DMS 273 (cell line): ENCODE data around the gene NFXL1.
"Not testable (repeated sequence)": the region's sequence is repeated elsewhere in the genome, so short reads cannot be mapped to it uniquely, and the experiment has no call there.

Source experiments
- DNase-seq: peaks from one replicate; lab custom pipeline; 2025; ENCODE audit not compliant: unreplicated experiment; lab: John Stamatoyannopoulos, UW

Gene NFXL1

DNA sequence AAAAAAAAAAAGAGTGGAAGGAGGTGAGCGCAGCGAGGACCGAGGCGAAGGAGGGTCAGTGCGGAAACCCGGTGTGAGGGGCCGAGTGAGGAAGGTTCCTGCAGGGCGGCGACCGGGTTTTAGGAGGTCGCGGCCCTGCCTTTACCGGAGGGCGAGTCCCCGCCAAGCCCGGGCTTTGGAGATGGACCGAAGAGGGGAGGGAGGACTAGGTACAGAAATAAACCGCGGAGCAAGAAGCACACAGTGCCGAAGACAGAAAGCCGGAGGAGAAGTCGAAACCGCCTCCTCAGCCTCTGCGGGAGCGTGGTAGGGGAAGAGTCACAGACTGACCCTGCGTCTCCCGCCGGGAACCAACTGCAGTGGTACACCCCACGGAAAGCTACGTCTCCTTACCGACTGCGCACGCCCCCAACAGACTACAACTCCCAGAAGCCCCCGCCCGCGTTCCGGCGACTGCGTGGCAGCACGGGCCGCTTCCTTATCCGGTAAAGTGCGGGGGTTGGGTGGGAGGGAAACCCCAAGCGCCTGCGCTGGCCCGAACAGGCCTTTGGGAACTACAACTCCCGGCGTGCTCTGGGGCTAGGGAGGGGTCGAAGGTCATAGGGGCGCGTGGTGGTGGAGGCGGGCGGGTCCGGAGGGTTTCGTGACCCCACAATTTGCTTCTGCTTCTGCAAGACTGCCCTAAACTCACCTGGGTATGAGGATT lies at the start of gene NFXL1:
Gene NFXL1, minus strand, starts transcription at position 364 of the 706 bp plus-strand sequence. CDS start 380 bp downstream, outside the sequence.
- peak; percentile 96 for DNase-seq

DNA sequence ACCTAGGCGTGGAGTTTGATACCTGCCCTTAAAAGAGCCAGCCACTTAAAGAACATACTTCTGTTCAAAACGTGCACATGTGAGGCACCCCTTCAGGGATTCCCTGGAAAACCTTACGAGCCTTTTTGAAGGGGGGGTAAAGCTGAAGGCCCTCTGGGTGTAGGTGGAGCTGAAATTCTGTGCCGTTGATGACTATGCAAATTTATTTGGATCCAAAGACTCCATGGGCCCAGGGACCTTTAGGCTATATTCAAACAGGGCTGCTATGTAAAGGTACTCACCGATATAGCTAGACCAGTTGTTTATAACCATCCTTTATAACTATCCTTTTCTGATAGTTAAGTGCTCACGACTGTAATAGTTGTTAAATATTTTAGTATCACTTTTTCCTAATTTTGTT lies 40.3 kb upstream of the NFXL1 start:
- no peak for DNase-seq

DNA sequence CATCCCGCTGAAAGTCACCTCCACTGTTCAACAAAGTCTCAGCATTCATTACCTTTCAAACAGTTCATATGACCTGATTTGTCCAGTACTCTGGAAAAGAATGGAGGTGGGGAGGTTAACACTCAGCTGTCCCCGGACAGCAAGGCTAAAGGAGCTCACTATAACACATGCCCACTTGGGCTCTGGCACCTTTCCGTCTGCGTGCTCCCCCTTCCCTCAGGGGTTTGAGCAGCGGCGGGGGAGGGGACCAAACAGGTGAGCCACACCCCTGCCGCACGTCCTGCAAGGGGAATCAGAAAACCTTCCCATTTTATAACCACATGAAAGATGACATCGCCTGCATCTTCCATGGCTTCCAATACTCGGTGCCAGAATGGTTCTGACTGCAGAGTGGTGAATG lies 39.9 kb upstream of the NFXL1 start:
- DNase-seq: no peak

DNA sequence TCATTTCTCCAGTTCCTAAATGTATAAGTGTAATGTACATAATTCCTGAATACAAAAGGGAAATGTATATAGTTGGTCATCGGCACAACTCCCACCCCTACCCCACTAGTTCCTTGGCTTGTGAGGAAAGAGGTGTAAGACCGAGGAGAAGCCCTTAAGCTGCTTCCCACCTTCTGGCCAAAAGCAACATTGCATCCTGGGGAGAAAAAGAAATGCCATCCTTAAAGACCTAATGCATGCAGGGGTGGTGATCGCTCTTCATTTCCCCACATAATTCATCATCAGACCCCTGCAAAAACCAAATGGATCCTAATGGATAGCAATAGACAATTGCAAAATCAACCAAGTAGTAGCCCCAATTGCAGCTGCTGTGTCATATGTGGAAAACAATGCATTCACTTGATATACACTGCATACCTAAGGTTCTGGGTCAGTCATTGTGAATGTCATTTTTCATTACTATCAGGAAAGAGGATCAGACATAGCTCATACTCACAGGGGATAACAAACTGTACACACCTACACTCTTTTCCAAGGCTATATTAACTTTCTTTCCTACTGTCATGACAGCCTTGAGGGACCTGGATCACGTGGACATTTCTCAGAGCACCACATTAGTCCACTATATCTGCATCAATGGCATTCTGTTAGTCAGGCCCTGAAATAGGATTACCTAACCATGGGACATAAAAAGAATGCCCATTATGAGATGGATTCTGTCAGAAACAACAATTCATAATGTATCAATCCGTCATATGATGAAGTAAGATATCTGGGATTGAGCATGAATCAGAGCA lies 31.7 kb upstream of the NFXL1 start:
- no peak for DNase-seq

DNA sequence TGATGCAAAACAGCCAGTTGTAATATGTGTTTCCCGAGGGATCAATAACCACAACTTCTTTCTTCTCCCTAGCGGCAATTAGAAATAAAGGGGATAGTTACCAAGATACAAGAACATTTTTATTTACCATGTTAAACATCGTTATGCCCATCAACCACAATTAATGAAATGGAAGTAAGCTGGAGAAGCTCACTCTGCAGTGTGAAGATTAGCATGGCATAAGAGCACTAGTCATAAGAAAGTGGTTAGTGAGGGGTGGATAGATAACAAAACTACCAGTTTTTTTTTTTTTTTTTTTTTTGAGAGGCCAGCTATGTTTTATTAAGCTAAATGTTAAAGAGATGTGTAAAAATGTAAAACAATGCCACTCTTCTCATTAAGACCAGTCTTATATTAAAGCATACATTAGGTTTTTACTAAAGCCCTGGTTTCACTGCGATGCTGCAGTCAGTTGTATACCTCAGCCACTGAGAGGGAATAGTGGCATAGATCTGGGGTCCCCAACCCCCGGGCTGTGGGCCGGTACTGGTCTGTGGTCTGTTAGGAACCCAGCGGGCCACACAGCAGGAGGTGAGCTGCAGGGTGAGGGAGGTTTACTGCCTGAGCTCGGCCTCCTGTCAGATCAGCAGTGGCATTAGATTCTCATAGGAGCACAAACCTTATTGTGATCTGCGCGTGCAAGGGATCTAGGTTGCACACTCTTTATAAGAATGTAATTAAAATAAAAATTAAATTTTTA lies 27.9 kb upstream of the NFXL1 start:
- no peak for DNase-seq

DNA sequence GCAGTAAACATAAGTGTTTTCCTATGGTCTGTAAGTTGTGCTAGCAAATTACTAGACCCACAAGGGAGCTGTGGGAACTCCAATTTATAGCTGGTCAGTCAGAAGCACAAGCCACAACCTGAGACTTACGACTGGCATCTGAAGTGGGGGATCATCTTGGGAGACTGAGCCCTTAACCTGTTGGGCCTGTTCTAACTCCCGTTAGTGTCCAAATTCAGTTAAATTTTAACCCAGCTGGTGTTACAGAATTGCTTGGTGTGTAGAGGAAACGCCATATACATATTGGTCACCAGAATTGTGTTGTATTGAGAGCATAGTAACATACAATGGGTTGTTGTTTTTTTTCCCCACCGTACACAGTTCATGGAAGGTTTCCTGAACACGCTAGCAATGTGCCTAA lies 25.1 kb upstream of the NFXL1 start:
- no peak for DNase-seq

DNA sequence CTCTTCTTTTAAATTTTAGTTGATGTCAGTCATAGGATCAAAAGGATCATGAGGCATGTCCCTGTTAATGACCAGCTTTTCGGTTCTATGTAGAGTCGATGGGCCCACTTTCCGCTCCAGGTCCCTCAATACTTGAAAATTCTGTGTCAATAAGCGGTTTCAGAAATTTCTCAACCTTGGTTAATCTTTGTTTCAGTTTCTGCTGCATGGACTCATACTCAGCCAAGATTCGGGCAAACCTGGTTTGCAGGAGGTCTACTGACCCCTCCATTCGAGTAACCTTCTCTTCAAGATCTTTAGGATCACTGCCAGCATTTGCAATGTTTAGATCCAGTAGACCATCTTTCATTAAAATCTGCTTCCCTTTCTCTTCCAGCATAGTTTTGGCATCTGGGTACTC lies 22.0 kb upstream of the NFXL1 start:
- DNase-seq: no peak

DNA sequence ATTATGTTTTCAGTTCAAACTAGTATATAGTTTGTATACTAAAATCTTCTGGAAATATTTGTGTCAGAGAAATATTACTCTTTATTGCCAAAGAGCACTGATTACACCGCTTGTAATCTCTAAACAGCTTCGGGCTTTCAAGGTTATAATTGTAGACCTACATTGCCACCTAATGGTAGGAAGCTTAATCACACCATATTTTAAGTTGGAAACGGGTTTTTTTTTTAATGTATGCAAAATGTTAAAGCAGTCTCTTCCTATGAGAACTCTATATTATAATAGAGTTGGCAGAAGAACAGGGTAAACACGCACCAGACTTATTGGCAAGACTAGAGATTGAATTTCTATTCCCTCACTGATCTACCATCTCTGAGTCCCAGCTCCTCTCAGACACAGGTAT lies 19.5 kb upstream of the NFXL1 start:
- peak; percentile 45 for DNase-seq

DNA sequence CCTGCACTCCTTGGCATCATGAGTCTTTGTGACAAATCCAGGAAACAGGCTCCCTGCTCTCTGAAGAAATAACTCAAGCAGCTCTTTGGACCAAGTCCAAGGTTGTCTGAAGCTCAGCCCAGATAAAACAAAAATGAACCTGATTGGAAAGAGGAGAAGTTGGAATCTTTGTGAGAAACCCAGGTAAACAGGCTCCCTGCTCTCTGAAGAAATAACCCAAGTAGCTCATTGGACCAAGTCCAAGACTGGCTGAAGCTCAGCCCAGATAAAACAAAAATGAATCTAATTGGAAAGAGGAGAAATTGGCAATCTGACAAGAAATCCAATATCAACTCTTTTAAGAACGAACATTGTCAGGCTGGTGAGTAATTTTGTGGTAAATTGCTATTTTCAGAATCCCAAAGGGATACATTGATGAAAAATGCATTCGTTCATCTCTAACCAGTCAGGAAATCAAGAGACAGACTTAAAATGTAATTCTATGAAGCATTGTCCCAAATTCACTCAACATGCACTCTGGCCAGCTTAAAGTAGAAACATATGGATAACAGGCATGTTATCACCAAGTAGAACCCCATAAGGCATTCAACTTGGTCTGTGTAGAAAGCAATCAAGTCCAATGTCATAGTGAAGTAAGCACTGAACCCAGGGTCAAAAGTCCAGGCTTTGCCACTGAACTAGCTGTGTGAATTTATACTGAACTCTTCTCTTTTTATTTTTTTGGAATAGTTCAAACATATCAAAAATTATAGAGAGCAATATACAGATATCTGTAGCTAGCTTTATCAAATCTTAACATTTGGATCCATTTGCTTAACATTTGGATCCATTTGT lies 16.8 kb upstream of the NFXL1 start:
- no peak for DNase-seq

DNA sequence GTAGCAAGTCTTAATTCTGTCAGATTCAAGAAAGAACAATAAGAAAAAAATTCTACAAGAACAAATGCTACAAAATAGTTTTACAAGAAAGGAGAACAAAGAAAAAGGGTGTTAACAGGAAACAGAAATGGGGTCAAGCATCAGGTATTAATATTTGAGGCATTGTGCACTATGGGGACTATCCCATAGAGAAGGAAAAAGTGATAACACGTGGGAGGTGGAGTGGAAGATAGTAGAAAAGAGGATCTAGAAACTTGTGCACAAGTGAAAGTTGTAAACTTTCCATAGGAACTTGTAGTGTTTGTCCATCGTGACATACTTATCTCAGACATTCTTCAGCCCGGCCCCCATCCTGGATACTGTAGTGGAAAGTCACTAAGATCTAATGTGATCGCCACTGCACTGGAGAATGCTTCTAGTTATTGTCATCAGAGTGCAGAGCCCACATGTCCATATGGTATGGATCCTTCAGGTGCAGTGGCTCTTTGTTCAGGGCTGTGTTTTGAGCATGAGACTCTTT lies 15.4 kb upstream of the NFXL1 start:
- DNase-seq: no peak

DNA sequence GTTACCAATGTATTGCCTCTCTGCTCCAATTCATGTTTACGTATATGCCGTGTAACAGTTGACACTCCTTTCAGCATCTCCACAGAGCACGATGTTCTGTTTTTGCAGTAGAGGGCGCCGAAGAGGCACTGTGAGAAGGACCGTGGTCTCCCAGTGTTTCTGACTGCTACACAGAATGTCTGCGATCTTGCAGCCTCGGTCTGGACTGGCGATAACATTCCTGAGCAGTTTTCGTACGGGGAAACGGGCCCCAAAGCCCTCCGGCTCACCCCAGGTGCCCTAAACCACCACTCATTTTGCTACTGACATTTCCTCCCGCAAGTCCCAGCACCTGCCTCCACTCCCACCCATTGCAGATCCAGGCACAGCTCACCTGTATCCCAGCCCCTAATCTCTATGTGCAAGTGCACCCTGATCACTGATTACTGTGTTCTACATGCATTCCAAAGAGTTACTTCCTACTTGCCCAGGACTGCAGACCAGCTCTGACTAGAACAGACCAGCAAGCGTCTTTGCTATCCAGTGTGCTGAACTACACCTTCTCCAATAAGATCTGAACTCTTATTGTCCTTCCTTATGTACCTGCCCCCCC lies 12.4 kb upstream of the NFXL1 start:
- peak; percentile 44 for DNase-seq

DNA sequence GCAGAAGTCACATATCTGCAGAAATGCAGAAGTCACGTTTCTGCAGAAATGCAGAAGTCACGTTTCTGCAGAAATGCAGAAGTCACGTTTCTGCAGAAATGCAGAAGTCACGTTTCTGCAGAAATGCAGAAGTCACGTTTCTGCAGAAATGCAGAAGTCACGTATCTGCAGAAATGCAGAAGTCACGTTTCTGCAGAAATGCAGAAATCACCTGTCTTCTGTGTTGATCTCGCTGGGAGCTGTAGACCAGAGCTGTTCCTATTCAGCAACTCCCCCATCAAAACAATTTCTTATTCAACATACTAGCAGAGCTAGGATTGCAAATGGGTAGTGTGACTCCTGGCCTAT lies 8.9 kb upstream of the NFXL1 start:
- not testable (repeated sequence) for DNase-seq

DNA sequence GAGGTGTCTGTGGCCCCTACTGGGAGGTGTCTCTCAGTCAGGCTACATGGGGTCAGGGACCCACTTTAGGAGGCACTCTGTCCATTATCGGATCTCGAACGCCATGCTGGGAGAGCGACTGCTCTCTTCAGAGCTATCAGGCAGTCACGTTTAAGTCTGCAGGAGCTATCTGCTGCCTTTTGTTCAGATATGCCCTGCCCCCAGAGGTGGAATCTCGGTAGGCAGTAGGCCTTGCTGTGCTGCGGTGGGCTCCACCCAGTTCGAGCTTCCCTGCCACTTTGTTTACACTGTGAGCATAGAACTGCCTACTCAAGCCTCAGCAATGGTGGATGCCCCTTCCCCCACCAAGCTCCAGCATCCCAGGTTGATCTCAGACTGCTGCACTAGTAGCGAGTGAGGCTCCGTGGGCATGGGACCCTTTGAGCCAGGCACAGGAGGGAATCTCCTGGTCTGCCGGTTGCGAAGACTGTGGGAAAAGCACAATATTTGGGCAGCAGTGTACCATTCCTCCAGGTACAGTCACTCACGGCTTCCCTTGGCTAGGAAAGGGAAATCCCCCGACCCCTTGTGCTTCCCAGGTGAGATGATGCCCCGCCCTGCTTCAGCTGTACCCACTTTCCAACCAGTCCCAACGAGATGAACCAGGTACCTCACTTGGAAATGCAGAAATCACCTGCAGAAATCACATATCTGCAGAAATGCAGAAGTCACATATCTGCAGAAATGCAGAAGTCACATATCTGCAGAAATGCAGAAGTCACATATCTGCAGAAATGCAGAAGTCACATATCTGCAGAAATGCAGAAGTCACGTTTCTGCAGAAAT lies 8.3 kb upstream of the NFXL1 start:
- not testable (repeated sequence) for DNase-seq

DNA sequence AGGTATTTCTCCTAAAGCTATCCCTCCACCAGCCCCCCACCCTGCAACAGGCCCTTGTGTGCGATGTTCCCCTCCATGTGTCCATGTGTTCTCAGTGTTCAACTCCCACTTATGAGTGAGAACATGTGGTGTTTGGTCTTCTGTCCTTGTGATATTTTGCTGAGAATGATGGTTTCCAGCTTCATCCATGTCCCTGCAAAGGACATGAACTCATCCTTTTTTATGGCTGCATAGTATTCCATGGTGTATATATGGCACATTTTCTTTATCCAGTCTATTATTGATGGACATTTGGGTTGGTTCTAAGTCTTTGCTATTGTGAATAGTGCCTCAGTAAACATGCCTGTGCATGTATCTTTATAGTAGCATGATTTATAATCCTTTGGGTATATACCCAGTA lies 2.8 kb upstream of the NFXL1 start:
- not testable (repeated sequence) for DNase-seq

DNA sequence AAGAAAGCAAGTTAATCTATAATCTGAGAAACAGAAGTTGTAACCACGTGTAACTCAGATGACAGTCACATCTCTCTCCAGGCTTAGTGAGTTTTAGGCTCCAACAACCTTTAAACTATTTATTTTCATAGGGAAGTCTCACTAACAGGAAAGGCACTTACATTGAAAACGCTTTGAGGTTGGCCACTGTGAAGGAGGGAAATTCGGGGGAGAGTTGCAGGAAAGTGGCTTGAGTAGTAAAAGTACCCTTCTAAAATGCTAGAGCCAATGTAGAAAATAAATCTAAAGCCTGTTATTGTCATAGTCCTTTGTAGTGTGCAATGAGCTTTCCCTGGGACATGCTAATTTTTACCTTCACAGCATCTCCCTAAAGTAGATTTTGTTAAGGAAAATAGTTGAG lies 995 bp upstream of the NFXL1 start:
- DNase-seq: no peak

DNA sequence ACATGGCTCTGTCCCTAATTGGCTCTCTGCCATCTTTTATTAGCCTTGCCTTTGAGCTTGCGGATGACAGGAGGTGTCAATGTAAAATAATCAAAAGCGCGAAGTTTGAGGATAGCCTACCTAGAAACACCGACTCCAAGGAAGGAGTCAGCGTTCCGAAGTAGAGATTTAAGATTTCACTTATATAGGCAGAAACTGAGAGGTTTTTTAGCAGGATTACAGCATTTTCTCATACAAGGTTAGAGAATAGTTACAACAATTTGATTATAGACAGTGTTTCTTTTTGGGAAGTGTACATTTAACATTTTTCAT lies 499 bp upstream of the NFXL1 start:
- DNase-seq: no peak

DNA sequence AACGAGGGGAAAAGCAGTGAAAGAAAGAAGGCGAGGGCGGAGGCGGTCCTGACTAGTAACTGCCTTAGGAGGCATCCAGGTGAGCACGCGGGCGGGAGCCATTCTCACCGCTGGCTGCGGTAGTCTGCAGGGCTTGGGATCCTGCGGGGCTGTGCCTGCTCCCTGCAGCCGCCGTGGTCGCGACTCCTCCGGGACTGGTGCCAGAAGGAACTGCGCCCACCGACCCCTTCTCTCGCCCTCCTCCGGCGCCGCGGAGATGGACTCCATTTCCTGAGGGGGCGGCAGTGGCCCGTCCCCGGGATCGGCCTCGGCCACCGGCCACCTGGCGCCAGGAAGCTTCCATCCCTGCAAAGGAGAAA lies 543 bp downstream of the NFXL1 start:
- DNase-seq: peak; percentile 53

DNA sequence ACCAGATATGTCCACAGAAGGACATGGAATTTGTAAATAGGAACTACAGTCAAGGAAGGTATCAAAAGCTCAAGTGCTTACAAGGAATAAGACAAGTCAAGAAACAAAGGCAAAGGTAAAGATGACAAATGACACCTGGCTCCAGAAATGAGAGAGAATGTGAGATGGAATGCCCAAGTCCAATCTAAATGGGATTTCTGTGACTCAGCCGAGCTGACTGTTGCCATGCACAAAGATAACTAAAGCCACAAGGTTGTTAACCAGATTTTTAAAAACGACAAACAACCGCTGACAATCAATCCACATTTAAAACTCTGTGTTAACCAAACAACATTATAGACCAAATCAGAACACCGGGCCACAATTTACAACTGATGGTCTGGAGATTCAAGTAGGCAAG lies 1.1 kb downstream of the NFXL1 start:
- peak; percentile 37 for DNase-seq

DNA sequence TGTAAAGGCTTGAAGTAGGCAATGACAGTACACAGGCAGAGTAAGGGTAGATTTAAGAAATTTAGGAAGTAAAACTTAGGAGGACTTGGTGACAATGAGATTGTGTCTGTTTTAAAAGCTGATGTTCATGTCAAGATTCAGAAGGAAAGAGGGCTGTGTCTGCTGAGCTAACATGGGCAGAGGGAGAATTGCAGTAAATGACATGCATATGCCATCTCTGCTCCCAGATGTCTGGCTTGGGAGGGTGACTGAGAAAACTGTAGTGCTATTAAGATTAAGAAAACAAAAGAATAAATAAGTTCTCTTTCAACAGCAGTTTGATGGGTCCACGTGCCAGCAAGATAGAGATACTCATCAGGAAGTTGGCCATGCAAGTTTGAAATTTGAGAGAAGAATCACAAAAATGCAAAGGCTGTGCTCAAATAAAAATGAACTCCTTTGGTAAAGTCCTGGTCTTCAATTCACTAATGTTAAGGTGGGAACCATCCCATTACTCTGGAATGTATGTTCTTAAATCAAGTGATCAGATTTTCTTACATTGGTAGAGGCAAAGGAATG lies 7.2 kb downstream of the NFXL1 start:
- no peak for DNase-seq

DNA sequence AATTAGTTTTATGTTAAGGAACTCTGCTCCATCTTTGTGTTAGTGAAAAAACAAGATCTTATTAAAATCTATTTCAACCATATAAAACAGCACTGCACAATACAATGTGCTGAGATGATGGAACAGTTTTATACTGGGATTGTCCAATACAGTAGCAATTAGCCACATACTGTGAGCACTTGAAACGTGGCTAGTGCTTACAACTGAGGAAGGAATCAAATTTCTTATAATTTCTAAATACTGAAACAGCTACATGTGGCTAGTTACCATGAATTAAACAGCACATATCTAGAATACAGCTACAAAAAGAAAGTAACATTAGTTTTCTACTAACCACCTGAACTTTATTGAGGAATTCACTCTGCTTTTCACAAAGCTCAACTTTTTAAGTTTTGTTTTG lies 14.7 kb downstream of the NFXL1 start:
- DNase-seq: no peak
